Heart right ventricle (tissue), 16 donors: Measurements from ENCODE around the gene MAPT. TPM values are rescaled to one million over a fixed set of nuclear protein-coding genes. Genes with fewer than 3 reads are reported as not detected.
A peak's percentile ranks its signal among the peaks of the same experiment; 100 is the strongest.

Experiments used
- ATAC-seq, 8 donors: fragments of 200-7000 bp; cut with Tn5 transposase; one replicate each; pipeline ENCODE4 v1.9.1; 2020; ENCODE audit warnings: mild to moderate bottlenecking in 8 of 8, moderate library complexity in 8 of 8, moderate number of reproducible peaks in 1 of 8
- DNase-seq, 2 donors: peaks; one replicate each; pipeline ENCODE4 v3.0.0-alpha.2; 2020
- H3K27ac ChIP-seq, 10 donors: fragments of 200-600 bp; sonication (generic) in 2 of 10; one replicate each; pipeline versions ENCODE4 v1.5.0 to v1.8.0; 2020 to 2022; ENCODE audit warnings: mild to moderate bottlenecking in 3 of 10
- H3K27me3 ChIP-seq, 7 donors: fragments of 200-600 bp; one replicate each; pipeline ENCODE4 v1.8.0; 2021 to 2022; ENCODE audit warnings: mild to moderate bottlenecking in 2 of 7
- H3K36me3 ChIP-seq, 9 donors: fragments of 200-600 bp; sonication (generic) in 1 of 9; one replicate each; pipeline versions ENCODE4 v1.5.0 to v1.8.0; 2020 to 2022; ENCODE audit warnings: mild to moderate bottlenecking in 2 of 9
- H3K4me1 ChIP-seq, 9 donors: fragments of 200-600 bp; sonication (generic) in 1 of 9; one replicate each; pipeline versions ENCODE4 v1.5.0 to v1.8.0; 2020 to 2022; ENCODE audit warnings: mild to moderate bottlenecking in 4 of 9
- H3K4me3 ChIP-seq, 10 donors: fragments of 200-600 bp; sonication (generic) in 2 of 10; one replicate each; pipeline versions ENCODE4 v1.5.0 to v1.8.0; 2020 to 2022; ENCODE audit warnings: mild to moderate bottlenecking in 7 of 10, moderate library complexity in 2 of 10
- H3K9me3 ChIP-seq, 11 donors: fragments of 200-600 bp in 10 of 11; sonication (generic) in 2 of 11; one replicate each; pipeline versions ENCODE4 v1.5.0 to v1.8.0; 2013 to 2022; ENCODE audit warnings: mild to moderate bottlenecking in 2 of 11, control low read depth in 1 of 11, moderate library complexity in 1 of 11
- CTCF ChIP-seq, 9 donors: fragments of 200-600 bp; sonication (generic) in 2 of 9; IDR thresholded peaks; one replicate each; pipeline versions ENCODE4 v1.5.0 to v1.8.0; 2021 to 2022; ENCODE audit warnings: antibody characterized with exemption in 9 of 9, mild to moderate bottlenecking in 5 of 9, moderate library complexity in 1 of 9
- WGBS, 2 donors: extraction: QIAGEN DNeasy Blood & Tissue Kit; methylation state at CpG; one replicate each; pipeline ENCODE4 v1.1.7; 2013; ENCODE audit warnings: inconsistent platforms in 1 of 2; 5-methylcytosine and 5-hydroxymethylcytosine counted together
- intact Hi-C, 10 donors: fragments of 100-400 bp; cut with DNase I; formaldehyde crosslinking; loops; one replicate each; pipeline versions ENCODE4 v1.11.1 to v1.14.2; 2022
- polyA plus RNA-seq, 2 donors: library from polyadenylated mRNA; stranded (reverse); fragments of 200-250 nt; gene quantifications; one replicate each; pipeline ENCODE4 v1.2.3, GENCODE V29; 2013
- total RNA-seq, 10 donors: library from RNA; stranded (reverse); fragmentation: NEBNext Ultra II Directional in 3 of 10; extraction: Animal tissue kit (Norgen Biotek cat#: 25700) in 3 of 10; gene quantifications; one replicate each; pipeline versions ENCODE4 v1.2.1 to v1.2.4, GENCODE V29; 2021 to 2023
- donor health status: Arrhythmogenic right ventricular cardiomyopathy.
- donor health status: ischemic (EF 13 %, LVEDD 7.1; RV severe dilation, severe dysfunction).
- donor health status: healthy with polysubstance abuse.
- donor health status: DM: no; HTN: yes; CAD: no.
- donor health status: DM: no; HTN: no; CAD: no.
- donor health status: ischemic (EF 25% LVEDD 6.9; RV normal size, moderate dysfunction).
- donor health status: ischemic (EF 25% LVEDD 5.7; RV mildly dilated, moderate dysfunction).
- donor health status: healthy.
- donor health status: DM: yes; HTN: yes; CAD: no.
- donor health status: Ischemic cardiomyopathy.
- donor health status: ischemic (EF 35%, LVEDD 5.7; RV mildly dilated, moderate dysfunction).
- donor health status: nonischemic (EF 11% LVEDD 7.7; RV severe dilation, severe dysfunction).
- donor health status: DM: yes; HTN: yes; CAD: no.
- donor health status: PGD.
- donor health status: ischemic (EF 29% LVEDD 5.4; RV normal size, mild dysfunction).
- donor health status: nonischemic (EF 23%, LVEDD 6.1; RV moderate dilation, normal function).

MAPT gene
- total and polyA plus RNA-seq, 12 donors = 0.90 to 63.3 (median 32.5) TPM

GRCh38 chr17:46037722-46038255, 143.4 kb downstream of the MAPT start:
- intact Hi-C loops = loop anchor here in 1 of 10 donors (5.0 kb wide), 1 partner anchor 160 kb away; no protein-coding TSS in a partner anchor
- WGBS, 2 donors = 81 to 84% methylated on average over 4 of the region's 4 CpGs
- peaks cover 0 to 99% (median 63%) of the 10 kb centered on the region in 9 donors for H3K36me3 ChIP-seq

GRCh38 chr17:46038414-46038813, 144.1 kb downstream of the MAPT start:
- TF ChIP-seq CTCF (IDR thresholded peaks at IDR 0.05) = no peak
- Histone ChIP-seq H3K4me3 (no peak overlapping the region), H3K36me3 (peaks cover 0 to 99% (median 57%) of the 10 kb centered on the region in 9 donors), H3K9me3 (no peaks in the 10 kb centered on the region), H3K27ac (peak overlapping the region in 1 of 10 donors; percentile 49), H3K4me1 (peaks cover 0 to 29% (median 10%) of the 10 kb centered on the region in 9 donors), H3K27me3 (no peaks in the 10 kb centered on the region)
- DNase-seq (no peak), ATAC-seq (peak in 2 of 8 donors; percentile 5 to 46)
- intact Hi-C loops = loop anchor here in 1 of 10 donors (5.0 kb wide), 1 partner anchor 159 kb away; no protein-coding TSS in a partner anchor
- WGBS, 2 donors = 84 to 86% methylated on average over 6 of the region's 6 CpGs

More at GRCh38 chr17:46037722-46038255, 143.4 kb downstream of the MAPT start:
- Histone ChIP-seq H3K27ac (no peak overlapping the region), H3K27me3 (no peaks in the 10 kb centered on the region), H3K4me1 (peaks cover 0 to 23% (median 10%) of the 10 kb centered on the region in 9 donors), H3K9me3 (no peaks in the 10 kb centered on the region), H3K4me3 (no peak overlapping the region)
- no peak for TF ChIP-seq CTCF (IDR thresholded peaks at IDR 0.05)
- ATAC-seq (no peak), DNase-seq (no peak)

GRCh38 chr17:46038937-46039336, 144.6 kb downstream of the MAPT start:
- H3K9me3 ChIP-seq = no peaks in the 10 kb centered on the region
- peaks cover 0 to 34% (median 15%) of the 10 kb centered on the region in 9 donors for H3K4me1 ChIP-seq
- intact Hi-C loops = loop anchor here in 1 of 10 donors (5.0 kb wide), 1 partner anchor 158 kb away; no protein-coding TSS in a partner anchor
- peak overlapping the region in 5 of 10 donors; percentile 10 to 49 (median 30) for H3K27ac ChIP-seq
- no peak for TF ChIP-seq CTCF (IDR thresholded peaks at IDR 0.05)
- DNase-seq (no peak), ATAC-seq (peak in 4 of 8 donors; percentile 5 to 37 (median 16))
- no peaks in the 10 kb centered on the region for H3K27me3 ChIP-seq
- no peak overlapping the region for H3K4me3 ChIP-seq
- WGBS, 2 donors = 93% methylated on average over 12 of the region's 12 CpGs
- peaks cover 0 to 99% (median 52%) of the 10 kb centered on the region in 9 donors for H3K36me3 ChIP-seq

GRCh38 chr17:46039592-46040186, 145.3 kb downstream of the MAPT start:
- Histone ChIP-seq H3K36me3 (peaks cover 0 to 96% (median 44%) of the 10 kb centered on the region in 9 donors), H3K27ac (peak overlapping the region in 4 of 10 donors; percentile 25 to 49 (median 40)), H3K4me1 (peaks cover 0 to 41% (median 23%) of the 10 kb centered on the region in 9 donors), H3K4me3 (no peak overlapping the region), H3K9me3 (no peaks in the 10 kb centered on the region), H3K27me3 (no peaks in the 10 kb centered on the region)
- intact Hi-C loops = loop anchor here in 7 of 10 donors (5.0 kb wide), 4 partner anchors 37 to 173 kb away; partner anchors contain the start of gene KANSL1 (in 2 of the 7)
- TF ChIP-seq CTCF (IDR thresholded peaks at IDR 0.05) = no peak
- 33 to 52% methylated on average over 5 of the region's 5 CpGs for WGBS, 2 donors
- DNase-seq = peak; percentile 43 to 44
- ATAC-seq = peak in 6 of 8 donors; percentile 52 to 77 (median 72)
